HG02840 (cell line): Measurements from ENCODE around the gene GOLGA5.
A peak's percentile ranks its signal among the peaks of the same experiment; 100 is the strongest.
"Not testable (repeated sequence)": the region's sequence is repeated elsewhere in the genome, so short reads cannot be mapped to it uniquely, and the experiment has no call there.

Source experiments
- ATAC-seq: cut with Tn5 transposase; IDR thresholded peaks from one replicate; pipeline ENCODE4 v1.9.1; 2021; ENCODE audit warnings: mild to moderate bottlenecking, moderate library complexity, moderate number of reproducible peaks; ENCODE audit not compliant: unreplicated experiment, low FRiP score

The GOLGA5 gene

GRCh38 chr14:92793709-92794546, at the start of gene GOLGA5:
Gene GOLGA5 (plus strand): TSS chr14:92794305. CDS start chr14:92797438, 3,133 bp downstream.
- ATAC-seq = peak; percentile 96

- ATAC-seq = no peak
Measured at GRCh38 chr14:92747701-92748258, 46.3 kb upstream of the GOLGA5 start.

- peak; percentile 65 for ATAC-seq
Measured at GRCh38 chr14:92748259-92749016, 45.7 kb upstream of the GOLGA5 start, which contains the start of gene LGMN. Gene LGMN (minus strand): TSS chr14:92748627. CDS start chr14:92732786, 15,841 bp downstream.

- not testable (repeated sequence) for ATAC-seq
Measured at GRCh38 chr14:92750222-92750728, 43.8 kb upstream of the GOLGA5 start.

- no peak for ATAC-seq
Measured at GRCh38 chr14:92750994-92751400, 43.1 kb upstream of the GOLGA5 start.

GRCh38 chr14:92751819-92752218, 42.3 kb upstream of the GOLGA5 start:
- ATAC-seq = no peak

- ATAC-seq = no peak
Measured at GRCh38 chr14:92753250-92753649, 40.9 kb upstream of the GOLGA5 start.

GRCh38 chr14:92754966-92755365, 39.1 kb upstream of the GOLGA5 start:
- no peak for ATAC-seq

GRCh38 chr14:92755495-92755894, 38.6 kb upstream of the GOLGA5 start:
- no peak for ATAC-seq

- ATAC-seq = no peak
Measured at GRCh38 chr14:92756446-92756845, 37.7 kb upstream of the GOLGA5 start.

- no peak for ATAC-seq
Measured at GRCh38 chr14:92759300-92759678, 34.8 kb upstream of the GOLGA5 start.

- ATAC-seq = no peak
Measured at GRCh38 chr14:92759679-92760523, 34.2 kb upstream of the GOLGA5 start.

GRCh38 chr14:92760524-92760805, 33.6 kb upstream of the GOLGA5 start:
- ATAC-seq = no peak

- ATAC-seq = not testable (repeated sequence)
Measured at GRCh38 chr14:92763666-92764631, 30.2 kb upstream of the GOLGA5 start.

- ATAC-seq = peak; percentile 86
Measured at GRCh38 chr14:92768236-92768635, 25.9 kb upstream of the GOLGA5 start.

- no peak for ATAC-seq
Measured at GRCh38 chr14:92768795-92769194, 25.3 kb upstream of the GOLGA5 start.

GRCh38 chr14:92770484-92770883, 23.6 kb upstream of the GOLGA5 start:
- ATAC-seq = no peak

- ATAC-seq = no peak
Measured at GRCh38 chr14:92774572-92774971, 19.5 kb upstream of the GOLGA5 start.

- peak; percentile 86 for ATAC-seq
Measured at GRCh38 chr14:92775292-92775691, 18.8 kb upstream of the GOLGA5 start.
